RWPE1 (cell line): Measurements from ENCODE around the gene KCNMB1.

ENCODE experiments used
- CTCF ChIA-PET: fragments of 350-600 bp; sonication (Branson Sonifier 250); formaldehyde crosslinking; extraction: SDS; loops from one replicate; lab custom pipeline; 2021; lab: Yijun Ruan, JAX
- POLR2A ChIA-PET: fragments of 400-600 bp; formaldehyde crosslinking; extraction: SDS; loops from one replicate; lab custom pipeline; 2020; ENCODE audit warnings: antibody characterized with exemption; ENCODE audit not compliant: low non-redundant PET; lab: Yijun Ruan, JAX
- DNase-seq: peaks from one replicate; pipeline ENCODE4 v3.0.0; 2012; ENCODE audit warnings: low spot score
- H3K27ac ChIP-seq: fragments of 450-650 bp; 2 replicates; pipeline ENCODE4 v1.5.1; 2017
- CTCF ChIP-seq: fragments of 450-650 bp; conservative IDR thresholded peaks from 2 replicates; pipeline ENCODE4 v1.5.1; 2017; ENCODE audit warnings: low read depth, mild to moderate bottlenecking

KCNMB1 gene

DNA sequence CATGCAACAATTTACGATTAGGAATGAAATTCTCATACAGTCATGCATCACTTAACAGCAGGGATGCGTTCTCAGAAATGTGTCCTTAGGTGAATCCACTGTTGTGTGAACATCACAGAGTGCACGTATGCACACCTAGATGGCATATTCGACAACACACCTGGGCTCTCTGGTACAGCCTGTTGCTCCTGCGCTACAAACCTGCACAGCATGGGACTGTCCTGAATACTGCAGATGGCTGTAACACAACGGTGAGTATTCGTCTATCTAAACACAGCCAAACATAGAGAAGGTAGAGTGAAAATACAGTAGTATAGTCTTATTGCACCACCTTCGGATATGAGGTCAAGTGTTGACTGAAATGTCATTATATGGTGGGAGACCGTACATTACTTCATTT, 47.6 kb downstream of the KCNMB1 start:
- TF ChIP-seq CTCF: no peak
- DNase-seq: no peak
- H3K27ac ChIP-seq: no peak overlapping the region
- ChIA-PET POLR2A (no interaction called here), CTCF (interaction anchor here (0.6 kb wide), 1 partner anchor 1499 kb away, joined by 4 read pairs; no protein-coding TSS in a partner anchor)

- CTCF ChIA-PET: interaction anchor here (0.7 to 1.0 kb wide), 3 partner anchors 9 to 82 kb away, joined by 3 to 5 read pairs (median 3); no protein-coding TSS in a partner anchor
- no peak for DNase-seq
- no peak for TF ChIP-seq CTCF
Measured at GRCh38 chr5:170339780-170340167, 49.4 kb downstream of the KCNMB1 start.

GRCh38 chr5:170338933-170339779, 50.0 kb downstream of the KCNMB1 start:
- H3K27ac ChIP-seq: no peak overlapping the region
- DNase-seq: peak; percentile 48
- CTCF ChIA-PET: interaction anchor here (0.5 to 1.0 kb wide), 5 partner anchors 9 to 827 kb away, joined by 3 to 5 read pairs (median 3); no protein-coding TSS in a partner anchor
- POLR2A ChIA-PET: no interaction called here
- no peak for TF ChIP-seq CTCF

More at GRCh38 chr5:170339780-170340167, 49.4 kb downstream of the KCNMB1 start:
- H3K27ac ChIP-seq: no peak overlapping the region
- POLR2A ChIA-PET: no interaction called here

GRCh38 chr5:170338291-170338690, 50.9 kb downstream of the KCNMB1 start:
- H3K27ac ChIP-seq: no peak overlapping the region
- POLR2A ChIA-PET: no interaction called here
- no peak for DNase-seq
- no peak for TF ChIP-seq CTCF
- CTCF ChIA-PET: interaction anchor here (0.5 kb wide), 2 partner anchors 83 to 826 kb away, joined by 3 read pairs; no protein-coding TSS in a partner anchor

DNA sequence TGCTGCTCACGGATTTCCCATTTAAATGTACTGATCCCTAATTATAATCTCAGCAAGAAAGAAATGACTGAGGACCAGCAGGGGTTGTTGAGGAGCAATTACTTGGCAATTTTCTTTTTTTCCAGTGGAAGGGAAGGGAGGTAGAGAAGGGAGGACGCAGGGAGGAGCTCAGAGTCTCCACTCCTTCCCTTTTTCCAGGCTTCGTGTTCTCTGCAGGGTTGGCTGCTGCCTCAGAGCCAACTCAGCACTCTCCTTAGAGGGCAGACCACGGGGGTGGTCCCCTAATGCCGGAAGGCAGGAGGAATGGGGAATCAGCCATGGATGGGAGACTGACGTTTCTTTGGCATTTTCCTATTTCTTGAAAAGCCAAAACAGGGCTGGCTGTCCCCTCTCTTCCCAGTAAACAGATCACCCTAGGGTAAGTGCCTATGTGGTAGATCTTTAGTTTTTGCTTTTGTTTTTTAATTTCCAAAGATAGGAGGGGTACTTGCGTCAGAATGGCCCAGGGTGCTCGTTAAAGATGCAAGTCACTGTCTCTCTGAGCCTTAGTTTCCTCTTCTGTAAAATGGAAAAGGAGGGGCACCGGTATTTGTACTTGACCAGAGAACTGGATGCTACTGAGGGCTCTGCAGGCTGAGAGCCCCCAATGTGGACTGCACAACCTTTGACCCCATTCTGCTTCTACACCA, 52.0 kb downstream of the KCNMB1 start:
- no peak overlapping the region for H3K27ac ChIP-seq
- ChIA-PET CTCF (no interaction called here), POLR2A (no interaction called here)
- no peak for DNase-seq
- no peak for TF ChIP-seq CTCF

GRCh38 chr5:170336065-170336464, 53.1 kb downstream of the KCNMB1 start:
- no peak for DNase-seq
- no peak overlapping the region for H3K27ac ChIP-seq
- no peak for TF ChIP-seq CTCF
- CTCF ChIA-PET: no interaction called here
- POLR2A ChIA-PET: no interaction called here
